NCI-H2227 treated with DMSO at 0.1 percent for 48 hours (cell line): Measurements from ENCODE around the gene ACP3.

Source experiments
- DNase-seq: peaks from one replicate; lab custom pipeline; 2025; lab: John Stamatoyannopoulos, UW

ACP3 gene

DNA sequence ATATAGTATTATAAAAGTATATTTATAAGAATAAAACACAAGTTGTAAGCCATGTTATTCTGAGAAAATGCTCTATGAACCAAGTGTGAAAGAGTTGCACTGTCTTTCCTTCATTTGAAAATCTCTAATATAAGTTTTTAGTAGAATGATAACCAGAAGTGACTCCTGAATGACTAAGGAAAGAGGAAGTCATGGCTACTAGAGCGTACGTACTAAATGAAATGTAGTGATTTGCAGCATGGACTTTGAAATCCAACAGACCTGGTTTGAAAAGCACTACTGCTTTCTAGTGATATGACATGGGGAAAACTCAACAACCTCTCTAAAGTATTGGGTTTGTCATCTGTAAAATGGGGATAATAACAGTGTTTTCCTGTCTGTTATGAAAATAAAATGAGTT, 89.8 kb downstream of the ACP3 start:
- no peak for DNase-seq
